H1 (cell line): ENCODE data around the gene TIMELESS. TPM values are rescaled to one million over a fixed set of nuclear protein-coding genes. Genes with fewer than 3 reads are reported as not detected.

ENCODE experiments used
- ASH2L ChIP-seq: fragments of 200-600, 300-600 bp; sonication (generic); IDR thresholded peaks from one replicate; pipeline ENCODE4 v1.7.1; 2017; ENCODE audit warnings: low read length
- ATF2 ChIP-seq: IDR thresholded peaks from 2 replicates; pipeline ENCODE4 v1.6.1; 2012; ENCODE audit warnings: low read length, inconsistent platforms
- EGR1 ChIP-seq: IDR thresholded peaks from 2 replicates; pipeline ENCODE4 v1.6.1; 2011; ENCODE audit warnings: low read depth, low read length, borderline replicate concordance
- EP300 ChIP-seq, 2 experiments: IDR thresholded peaks; 1 replicate in 1 of 2; 2 replicates in 1 of 2; pipeline ENCODE4 v1.6.1; 2011 to 2012; ENCODE audit warnings: low read depth in 2 of 2, low read length in 2 of 2, mild to moderate bottlenecking in 2 of 2, borderline replicate concordance in 1 of 2, inconsistent platforms in 1 of 2, moderate library complexity in 1 of 2
- polyA plus RNA-seq, 7 experiments: library from polyadenylated mRNA; depleted of rRNA in 3 of 7; stranded (reverse) in 5 of 7; unstranded in 2 of 7; fragments of >200 nt in 5 of 7; fragments of 200-250 nt in 2 of 7; gene quantifications; 1 replicate in 5 of 7; 2 replicates in 1 of 7; 4 replicates in 1 of 7; pipeline versions ENCODE4 v1.2.1 to v1.2.3, GENCODE V29; 2011 to 2013; ENCODE audit warnings: missing spikeins in 2 of 7, mixed read lengths in 2 of 7
- total RNA-seq: library from RNA; stranded (reverse); fragmentation: NEBNext Ultra II Directional; extraction: Animal tissue kit (Norgen Biotek cat#: 25700); gene quantifications from 2 replicates; pipeline ENCODE4 v1.2.1, GENCODE V29; 2021

Gene TIMELESS
- total and polyA plus RNA-seq, 2 of the 8 experiments (the other 6 are each of a cell fraction or from before 2014, with no cell fraction given) = 17.1 to 86.7 TPM

GRCh38 chr12:56413392-56413791 lies 35.8 kb downstream of the TIMELESS start (continued):
- TF ChIP-seq ATF2 (no peak), EGR1 (no peak), ASH2L (no peak), EP300 (IDR thresholded peaks at IDR 0.05; ENCODE audit: borderline replicate concordance in 1 of 2, low read depth in 2 of 2, low read length in 2 of 2) (no peak)
